Breast epithelium (tissue), 3 donors: Measurements from ENCODE around the gene ARHGEF26.

Experiments
- CTCF ChIP-seq, 3 donors: fragments of 450-650 bp; IDR thresholded peaks; one replicate each; pipeline ENCODE4 v1.5.1; 2016 to 2017; ENCODE audit warnings: antibody characterized with exemption in 3 of 3, mild to moderate bottlenecking in 3 of 3, moderate library complexity in 3 of 3
- POLR2A ChIP-seq: fragments of 450-650 bp; IDR thresholded peaks from one replicate; pipeline ENCODE4 v1.6.1; 2016; ENCODE audit warnings: antibody characterized with exemption, mild to moderate bottlenecking, moderate library complexity
- POLR2AphosphoS5 ChIP-seq, 3 donors: sonication (generic); formaldehyde crosslinking; IDR thresholded peaks; one replicate each; pipeline ENCODE4 v1.6.1; 2017; ENCODE audit warnings: antibody characterized with exemption in 3 of 3

- TF ChIP-seq CTCF (IDR thresholded peaks at IDR 0.05) = no peak
- no peak for TF ChIP-seq POLR2A
- no peak for TF ChIP-seq POLR2AphosphoS5 (IDR thresholded peaks at IDR 0.05)
Measured at GRCh38 chr3:154081305-154081704, 39.9 kb upstream of the ARHGEF26 start.
